SK-N-MC (cell line): ENCODE measurements around the gene CEP290.

ENCODE experiments used
- DNase-seq: peaks from one replicate; pipeline ENCODE4 v3.0.0-alpha.2; 2011; ENCODE audit warnings: low read depth, low spot score
- H3K27ac ChIP-seq: fragments of 200-600 bp; sonication (generic); 2 replicates; pipeline ENCODE4 v1.5.1; 2016; ENCODE audit warnings: mixed run types
- H3K36me3 ChIP-seq: fragments of 200-600 bp; sonication (generic); 2 replicates; pipeline ENCODE4 v1.6.1; 2017; ENCODE audit warnings: antibody characterized with exemption, low read length, mixed read lengths; ENCODE audit not compliant: insufficient read depth
- H3K4me3 ChIP-seq: fragments of 200-600 bp; sonication (generic); 2 replicates; pipeline ENCODE4 v1.5.1; 2016
- H3K9ac ChIP-seq: fragments of 200-600 bp; sonication (generic); 2 replicates; pipeline ENCODE4 v1.8.0; 2017; ENCODE audit warnings: mixed run types, mixed read lengths; ENCODE audit not compliant: insufficient read length
- H3K9me3 ChIP-seq: fragments of 200-600 bp; sonication (generic); 2 replicates; pipeline ENCODE4 v1.6.1; 2017; ENCODE audit warnings: low read depth, mild to moderate bottlenecking, antibody characterized with exemption, low read length, moderate library complexity, mixed read lengths
- EZH2 ChIP-seq: fragments of 200-600 bp; sonication (generic); IDR thresholded peaks from one replicate; pipeline ENCODE4 v1.6.1; 2017; ENCODE audit warnings: antibody characterized with exemption
- FOXP2 ChIP-seq: optimal IDR thresholded peaks from 2 replicates; pipeline ENCODE3; 2011; ENCODE audit warnings: mild to moderate bottlenecking, moderate library complexity; ENCODE audit not compliant: insufficient read depth; ENCODE audit errors: extremely low read length, control extremely low read depth
- POLR2AphosphoS5 ChIP-seq: IDR thresholded peaks from 2 replicates; pipeline ENCODE4 v1.6.1; 2012; ENCODE audit warnings: mild to moderate bottlenecking, low read depth, low read length, borderline replicate concordance

CEP290 gene, protein sequence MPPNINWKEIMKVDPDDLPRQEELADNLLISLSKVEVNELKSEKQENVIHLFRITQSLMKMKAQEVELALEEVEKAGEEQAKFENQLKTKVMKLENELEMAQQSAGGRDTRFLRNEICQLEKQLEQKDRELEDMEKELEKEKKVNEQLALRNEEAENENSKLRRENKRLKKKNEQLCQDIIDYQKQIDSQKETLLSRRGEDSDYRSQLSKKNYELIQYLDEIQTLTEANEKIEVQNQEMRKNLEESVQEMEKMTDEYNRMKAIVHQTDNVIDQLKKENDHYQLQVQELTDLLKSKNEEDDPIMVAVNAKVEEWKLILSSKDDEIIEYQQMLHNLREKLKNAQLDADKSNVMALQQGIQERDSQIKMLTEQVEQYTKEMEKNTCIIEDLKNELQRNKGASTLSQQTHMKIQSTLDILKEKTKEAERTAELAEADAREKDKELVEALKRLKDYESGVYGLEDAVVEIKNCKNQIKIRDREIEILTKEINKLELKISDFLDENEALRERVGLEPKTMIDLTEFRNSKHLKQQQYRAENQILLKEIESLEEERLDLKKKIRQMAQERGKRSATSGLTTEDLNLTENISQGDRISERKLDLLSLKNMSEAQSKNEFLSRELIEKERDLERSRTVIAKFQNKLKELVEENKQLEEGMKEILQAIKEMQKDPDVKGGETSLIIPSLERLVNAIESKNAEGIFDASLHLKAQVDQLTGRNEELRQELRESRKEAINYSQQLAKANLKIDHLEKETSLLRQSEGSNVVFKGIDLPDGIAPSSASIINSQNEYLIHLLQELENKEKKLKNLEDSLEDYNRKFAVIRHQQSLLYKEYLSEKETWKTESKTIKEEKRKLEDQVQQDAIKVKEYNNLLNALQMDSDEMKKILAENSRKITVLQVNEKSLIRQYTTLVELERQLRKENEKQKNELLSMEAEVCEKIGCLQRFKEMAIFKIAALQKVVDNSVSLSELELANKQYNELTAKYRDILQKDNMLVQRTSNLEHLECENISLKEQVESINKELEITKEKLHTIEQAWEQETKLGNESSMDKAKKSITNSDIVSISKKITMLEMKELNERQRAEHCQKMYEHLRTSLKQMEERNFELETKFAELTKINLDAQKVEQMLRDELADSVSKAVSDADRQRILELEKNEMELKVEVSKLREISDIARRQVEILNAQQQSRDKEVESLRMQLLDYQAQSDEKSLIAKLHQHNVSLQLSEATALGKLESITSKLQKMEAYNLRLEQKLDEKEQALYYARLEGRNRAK (N-terminal part only)

DNA sequence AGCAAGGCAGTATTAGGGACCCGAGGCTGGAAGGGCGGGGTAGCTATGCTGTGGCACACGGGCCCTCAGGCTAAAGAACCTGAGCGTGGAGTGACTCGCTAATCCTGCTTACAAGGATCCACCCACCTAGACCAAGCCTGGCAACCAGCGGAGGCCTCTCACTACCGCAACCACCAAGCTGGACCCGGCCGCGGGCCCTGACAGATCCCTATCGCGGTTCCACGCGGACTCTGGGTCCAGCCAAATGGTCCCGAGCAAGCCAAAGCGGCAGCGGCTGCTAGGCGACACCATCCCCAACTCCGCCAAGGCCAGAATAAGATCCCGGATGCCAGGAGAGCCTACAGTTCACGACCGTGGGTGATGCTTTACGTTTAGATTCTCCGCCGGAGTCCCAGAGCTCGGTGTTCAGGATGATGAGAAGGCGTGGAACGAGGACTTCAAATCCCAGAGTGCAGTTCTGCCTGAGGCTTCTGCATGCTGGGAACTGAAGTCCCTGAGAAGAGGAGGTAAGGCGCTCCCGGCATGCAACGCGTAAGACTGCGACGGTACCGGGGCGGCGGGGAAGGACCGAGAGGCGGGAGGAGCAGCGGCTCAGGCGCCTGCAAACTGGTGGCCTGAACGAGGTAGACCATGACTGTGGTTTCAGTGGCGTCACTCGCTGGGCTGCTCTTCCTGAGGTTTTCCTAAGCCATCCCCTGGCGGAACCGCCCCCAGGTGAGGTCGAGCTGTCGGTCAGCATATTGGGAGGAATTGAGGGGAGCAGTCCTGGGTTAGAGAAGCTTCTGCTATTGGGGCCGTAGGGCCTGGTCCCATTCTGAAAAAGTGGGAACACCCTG is at the start of gene CEP290, which contains the start of gene TMTC3:
Gene CEP290, minus strand, starts transcription at position 315 of the 836 bp plus-strand sequence. CDS start 781 bp downstream, outside the sequence.
Gene TMTC3, plus strand, starts transcription at position 534 of the 836 bp plus-strand sequence. CDS start 6,009 bp downstream, outside the sequence.
- peak; percentile 98 for DNase-seq
- TF ChIP-seq EZH2 (no peak), POLR2AphosphoS5 (peak; percentile 86), FOXP2 (no peak)
- Histone ChIP-seq H3K9ac (peak within 1 kb of the TSS; percentile 82), H3K27ac (no peak within 1 kb of the TSS), H3K9me3 (no peaks in the 10 kb centered on the region), H3K36me3 (peaks cover 8% of the 10 kb centered on the region; the same call in 1 of the 2 replicates), H3K4me3 (peak within 1 kb of the TSS; percentile 79)

DNA sequence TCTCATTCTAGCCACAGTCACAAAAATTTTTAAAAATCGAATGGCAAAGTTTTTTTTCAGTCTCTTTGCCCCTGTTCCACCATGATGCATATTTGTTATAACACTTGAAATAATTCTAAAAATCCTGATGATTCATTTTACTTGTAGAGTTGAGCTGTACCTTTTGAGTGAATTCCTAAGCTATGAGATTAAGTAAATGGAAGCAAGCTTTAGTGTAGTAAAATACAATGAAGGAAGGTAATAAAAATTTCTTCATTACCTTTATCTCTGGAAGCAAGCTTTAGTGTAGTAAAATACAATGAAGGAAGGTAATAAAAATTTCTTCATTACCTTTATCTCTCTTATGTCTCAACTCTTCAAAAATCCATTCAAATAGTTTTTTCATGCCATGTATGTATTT is 46.3 kb upstream of the CEP290 start:
- Histone ChIP-seq H3K4me3 (no peak overlapping the region), H3K27ac (no peak overlapping the region), H3K9me3 (no peaks in the 10 kb centered on the region), H3K36me3 (peaks cover 15% of the 10 kb centered on the region; the same call in 1 of the 2 replicates), H3K9ac (no peak overlapping the region)
- DNase-seq = no peak
- no peak for TF ChIP-seq POLR2AphosphoS5
- TF ChIP-seq EZH2 = no peak
- no peak for TF ChIP-seq FOXP2

DNA sequence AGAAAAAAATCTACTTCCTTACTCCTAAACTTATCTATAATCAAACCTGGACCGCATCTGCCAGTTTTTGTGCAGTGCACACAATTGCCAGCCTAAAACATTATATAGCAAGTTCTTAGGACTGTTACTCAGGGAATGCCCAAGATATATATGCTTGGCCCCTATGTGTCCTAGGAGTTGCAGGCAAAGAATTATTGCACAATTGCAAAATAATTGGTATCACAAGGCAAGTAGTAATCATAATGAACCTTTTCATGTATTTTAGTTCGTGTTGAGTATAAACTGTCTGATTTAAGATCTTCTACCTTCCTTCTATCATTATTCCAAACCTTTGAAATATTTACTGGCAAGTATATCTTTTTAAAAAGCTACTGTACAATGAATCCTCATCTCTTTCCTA is 45.7 kb upstream of the CEP290 start:
- TF ChIP-seq EZH2 (no peak), POLR2AphosphoS5 (no peak), FOXP2 (no peak)
- DNase-seq = no peak
- no peak overlapping the region for H3K4me3 ChIP-seq
- peaks cover 15% of the 10 kb centered on the region; the same call in 1 of the 2 replicates for H3K36me3 ChIP-seq
- no peak overlapping the region for H3K9ac ChIP-seq
- H3K27ac ChIP-seq = no peak overlapping the region
- H3K9me3 ChIP-seq = no peaks in the 10 kb centered on the region

DNA sequence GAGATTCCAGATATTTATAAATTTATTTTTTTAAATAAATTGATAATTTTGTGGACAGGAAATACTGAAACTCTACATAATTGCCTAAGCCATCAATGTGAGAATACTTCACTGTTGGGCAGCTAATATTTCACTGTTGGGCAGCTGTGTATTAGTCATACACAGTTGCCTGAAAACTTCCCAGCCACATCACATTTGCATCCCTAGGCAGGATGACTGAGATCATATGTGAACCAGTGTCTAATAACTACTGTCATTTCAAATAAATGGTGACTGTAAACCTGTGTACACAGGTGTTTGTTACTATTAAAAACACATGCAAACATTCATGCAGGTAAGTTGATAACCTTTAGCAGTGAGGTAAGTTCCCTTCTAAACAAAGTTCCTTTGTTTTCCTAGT is 44.1 kb upstream of the CEP290 start:
- TF ChIP-seq FOXP2 (no peak), EZH2 (no peak), POLR2AphosphoS5 (no peak)
- Histone ChIP-seq H3K9ac (no peak overlapping the region), H3K27ac (no peak overlapping the region), H3K9me3 (no peaks in the 10 kb centered on the region), H3K4me3 (no peak overlapping the region), H3K36me3 (peaks cover 15% of the 10 kb centered on the region; the same call in 1 of the 2 replicates)
- no peak for DNase-seq

DNA sequence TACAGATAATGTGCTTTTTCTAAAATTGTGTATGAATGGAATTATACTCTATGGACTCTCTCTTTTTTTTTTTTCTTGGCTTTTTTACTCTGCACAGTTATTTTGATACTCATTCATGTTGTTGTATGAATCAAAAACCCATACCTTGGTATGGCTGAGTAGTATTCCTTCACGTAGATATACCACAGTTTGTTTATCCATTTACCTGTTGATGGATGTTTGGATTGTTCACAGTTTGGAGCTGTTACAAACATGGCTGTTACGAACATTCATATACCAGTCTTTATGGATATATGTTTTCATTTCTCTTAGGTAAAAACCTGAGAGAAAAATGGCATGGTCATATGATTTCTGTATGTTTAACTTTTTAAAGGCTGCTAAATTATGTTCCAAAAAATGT is 43.4 kb upstream of the CEP290 start:
- Histone ChIP-seq H3K36me3 (peaks cover 15% of the 10 kb centered on the region; the same call in 1 of the 2 replicates), H3K4me3 (no peak overlapping the region), H3K27ac (no peak overlapping the region), H3K9ac (no peak overlapping the region), H3K9me3 (no peaks in the 10 kb centered on the region)
- no peak for TF ChIP-seq POLR2AphosphoS5
- no peak for TF ChIP-seq FOXP2
- no peak for TF ChIP-seq EZH2
- DNase-seq = no peak

DNA sequence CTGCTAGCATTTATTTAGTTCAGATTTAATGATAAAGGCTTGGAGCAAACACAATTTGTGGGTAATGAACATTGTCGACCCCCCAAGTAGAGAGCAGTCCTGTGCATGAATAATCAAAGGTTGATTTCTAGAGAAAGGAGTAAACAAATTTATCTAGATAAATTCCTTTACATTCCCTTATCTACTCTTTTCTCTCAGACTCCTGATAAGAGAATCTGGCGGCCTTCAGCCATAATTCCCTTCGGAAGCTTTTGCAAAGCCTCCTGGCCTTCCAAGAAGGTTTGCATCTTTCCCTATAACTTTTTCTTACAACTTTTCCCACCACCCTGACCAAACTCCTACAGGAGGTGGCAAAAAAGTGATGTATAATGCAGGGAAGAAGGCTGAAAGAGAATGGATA is 42.3 kb upstream of the CEP290 start:
- TF ChIP-seq EZH2 (no peak), FOXP2 (no peak), POLR2AphosphoS5 (no peak)
- no peak overlapping the region for H3K4me3 ChIP-seq
- H3K9ac ChIP-seq = no peak overlapping the region
- H3K9me3 ChIP-seq = no peaks in the 10 kb centered on the region
- peaks cover 15% of the 10 kb centered on the region; the same call in 1 of the 2 replicates for H3K36me3 ChIP-seq
- no peak for DNase-seq
- no peak overlapping the region for H3K27ac ChIP-seq

DNA sequence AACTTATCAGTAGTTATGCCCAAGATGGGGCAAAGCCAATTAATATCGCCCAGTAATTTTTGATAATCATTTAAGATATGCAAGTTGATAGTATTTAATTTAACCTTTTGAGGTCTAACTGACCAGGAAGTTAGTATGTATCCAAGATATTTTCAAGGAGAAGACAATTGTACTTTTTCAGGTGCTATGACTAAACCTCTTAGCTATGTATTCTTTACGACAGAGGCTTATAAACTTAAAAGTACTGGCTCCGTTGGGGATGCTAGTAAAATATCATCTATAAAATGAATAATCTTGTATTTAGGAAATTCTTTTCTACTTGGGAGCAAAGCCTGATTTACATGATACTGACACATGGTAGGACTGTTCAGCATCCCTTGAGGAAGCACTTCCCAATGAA is 40.5 kb upstream of the CEP290 start:
- H3K4me3 ChIP-seq = no peak overlapping the region
- DNase-seq = no peak
- H3K36me3 ChIP-seq = peaks cover 20% of the 10 kb centered on the region
- no peak overlapping the region for H3K9ac ChIP-seq
- TF ChIP-seq FOXP2 (no peak), POLR2AphosphoS5 (no peak), EZH2 (no peak)
- H3K27ac ChIP-seq = no peak overlapping the region
- no peaks in the 10 kb centered on the region for H3K9me3 ChIP-seq
